Loucy (cell line): Measurements from ENCODE around the gene LIN9.
"Not testable (repeated sequence)": the region's sequence is repeated elsewhere in the genome, so short reads cannot be mapped to it uniquely, and the experiment has no call there.

ENCODE experiments used
- H2AFZ ChIP-seq: fragments of 200-600 bp; sonication (generic); 2 replicates; pipeline ENCODE4 v1.6.0; 2016; ENCODE audit warnings: antibody characterized with exemption, mild to moderate bottlenecking, low read length, moderate library complexity
- H3F3A ChIP-seq: fragments of 200-600 bp; 2 replicates; pipeline ENCODE4 v1.6.0; 2016; ENCODE audit warnings: antibody characterized with exemption, low read depth, mild to moderate bottlenecking
- H3K27me3 ChIP-seq: fragments of 200-600 bp; sonication (generic); 2 replicates; pipeline ENCODE4 v1.6.1; 2014; ENCODE audit warnings: low read length, mild to moderate bottlenecking; ENCODE audit not compliant: insufficient read depth, poor library complexity, severe bottlenecking
- H3K36me3 ChIP-seq: fragments of 200-600 bp; sonication (generic); 2 replicates; pipeline ENCODE4 v1.6.1; 2016; ENCODE audit warnings: low read length; ENCODE audit not compliant: insufficient read depth
- H3K4me1 ChIP-seq: fragments of 200-600 bp; sonication (generic); 2 replicates; pipeline ENCODE4 v1.5.1; 2014; ENCODE audit warnings: low read length, mild to moderate bottlenecking; ENCODE audit not compliant: insufficient read depth, poor library complexity, severe bottlenecking
- H3K4me2 ChIP-seq: fragments of 200-600 bp; sonication (generic); 2 replicates; pipeline ENCODE4 v1.6.0; 2014; ENCODE audit warnings: antibody characterized with exemption, low read length, low read depth, mild to moderate bottlenecking; ENCODE audit not compliant: poor library complexity, severe bottlenecking
- H3K4me3 ChIP-seq: fragments of 200-600 bp; sonication (generic); 2 replicates; pipeline ENCODE4 v1.5.1; 2014; ENCODE audit warnings: low read length, mild to moderate bottlenecking, mixed read lengths; ENCODE audit not compliant: poor library complexity, severe bottlenecking
- H3K79me2 ChIP-seq: fragments of 200-600 bp; sonication (generic); 2 replicates; pipeline ENCODE4 v1.6.1; 2014; ENCODE audit warnings: low read length; ENCODE audit not compliant: insufficient read depth
- H3K9ac ChIP-seq: fragments of 200-600 bp; sonication (generic); 2 replicates; pipeline ENCODE4 v1.6.0; 2014; ENCODE audit warnings: mild to moderate bottlenecking, low read depth, low read length, moderate library complexity; ENCODE audit not compliant: poor library complexity, severe bottlenecking
- H3K9me2 ChIP-seq: fragments of 200-600 bp; sonication (generic); replicated peaks from 2 replicates; pipeline ENCODE4 v1.6.1; 2016; ENCODE audit warnings: low read depth, low read length, mixed read lengths
- H3K9me3 ChIP-seq: fragments of 200-600 bp; sonication (generic); 2 replicates; pipeline ENCODE4 v1.6.1; 2014; ENCODE audit warnings: mild to moderate bottlenecking, antibody characterized with exemption, low read length, low read depth; ENCODE audit not compliant: insufficient read depth
- H4K20me1 ChIP-seq: fragments of 200-600 bp; sonication (generic); 2 replicates; pipeline ENCODE4 v1.6.0; 2014; ENCODE audit warnings: antibody characterized with exemption, low read length, mild to moderate bottlenecking; ENCODE audit not compliant: insufficient read depth, poor library complexity, severe bottlenecking
- CTCF ChIP-seq: fragments of 200-600 bp; sonication (generic); conservative IDR thresholded peaks from 2 replicates; pipeline ENCODE4 v1.5.1; 2014; ENCODE audit warnings: mild to moderate bottlenecking, antibody characterized with exemption, low read length
- EZH2phosphoT487 ChIP-seq: fragments of 200-600 bp; IDR thresholded peaks from 2 replicates; pipeline ENCODE4 v1.6.1; 2018; ENCODE audit warnings: antibody characterized with exemption, mild to moderate bottlenecking, moderate library complexity, borderline replicate concordance

LIN9 gene

GRCh38 chr1:226261818-226262217 lies 47.1 kb downstream of the LIN9 start:
- Histone ChIP-seq H2AFZ (no peak overlapping the region), H3K79me2 (no peaks in the 10 kb centered on the region), H3K9ac (no peak overlapping the region), H3F3A (peaks cover 4% of the 10 kb centered on the region; the same call in 1 of the 2 replicates), H3K4me2 (no peak overlapping the region), H3K4me1 (no peaks in the 10 kb centered on the region), H4K20me1 (no peaks in the 10 kb centered on the region), H3K27me3 (no peaks in the 10 kb centered on the region), H3K9me3 (peaks cover 20% of the 10 kb centered on the region; the same call in 1 of the 2 replicates), H3K9me2 (no peaks in the 10 kb centered on the region), H3K36me3 (peaks cover 69% of the 10 kb centered on the region), H3K4me3 (no peak overlapping the region)
- TF ChIP-seq EZH2phosphoT487 (no peak), CTCF (no peak)

GRCh38 chr1:226255380-226255779 lies 53.6 kb downstream of the LIN9 start:
- H3K79me2 ChIP-seq: no peaks in the 10 kb centered on the region
- H4K20me1 ChIP-seq: no peaks in the 10 kb centered on the region
- H3K9ac ChIP-seq: no peak overlapping the region
- no peaks in the 10 kb centered on the region for H3K4me1 ChIP-seq
- H3K4me3 ChIP-seq: no peak overlapping the region
- H3K9me3 ChIP-seq: peaks cover 8% of the 10 kb centered on the region; the same call in 1 of the 2 replicates
- H3K27me3 ChIP-seq: no peaks in the 10 kb centered on the region
- peaks cover 41% of the 10 kb centered on the region for H3K36me3 ChIP-seq
- no peak overlapping the region for H2AFZ ChIP-seq
- H3K4me2 ChIP-seq: no peak overlapping the region
- TF ChIP-seq EZH2phosphoT487 (no peak), CTCF (no peak)
- no peaks in the 10 kb centered on the region for H3K9me2 ChIP-seq
- no peaks in the 10 kb centered on the region for H3F3A ChIP-seq

GRCh38 chr1:226253933-226254332 lies 55.0 kb downstream of the LIN9 start:
- Histone ChIP-seq H3K9me3 (no peaks in the 10 kb centered on the region), H3K4me1 (no peaks in the 10 kb centered on the region), H3K4me2 (no peak overlapping the region), H3K9me2 (no peaks in the 10 kb centered on the region), H3K36me3 (peaks cover 40% of the 10 kb centered on the region; the same call in 1 of the 2 replicates), H3K79me2 (no peaks in the 10 kb centered on the region), H3K27me3 (no peaks in the 10 kb centered on the region), H4K20me1 (no peaks in the 10 kb centered on the region), H3F3A (no peaks in the 10 kb centered on the region), H3K4me3 (no peak overlapping the region), H2AFZ (no peak overlapping the region), H3K9ac (no peak overlapping the region)
- TF ChIP-seq EZH2phosphoT487 (no peak), CTCF (no peak)

- H3K79me2 ChIP-seq, H3K4me2 ChIP-seq, H3K4me3 ChIP-seq, H3K27me3 ChIP-seq, H3K9me3 ChIP-seq, H4K20me1 ChIP-seq, H3K4me1 ChIP-seq, H3K9ac ChIP-seq, H3F3A ChIP-seq, H3K9me2 ChIP-seq, H2AFZ ChIP-seq: not testable (repeated sequence)
- H3K36me3 ChIP-seq: peaks cover 45% of the 10 kb centered on the region; the same call in 1 of the 2 replicates
Measured at GRCh38 chr1:226252841-226253240, 56.1 kb downstream of the LIN9 start.
